HCT116 (cell line): Measurements from ENCODE around the gene CDKL5. TPM values are rescaled to one million over a fixed set of nuclear protein-coding genes. Genes with fewer than 3 reads are reported as not detected.

ENCODE experiments used
- ATAC-seq: fragments of 200-7000 bp; cut with Tn5 transposase; 2 replicates; pipeline ENCODE4 v1.9.1; 2020; ENCODE audit warnings: mild to moderate bottlenecking, moderate library complexity
- BruUV-seq: library from RNA; stranded (reverse); fragments of 400-500 nt; replicated peaks from 2 replicates; lab custom pipeline; 2021; lab: Mats Ljungman, UMichigan
- CTCF ChIA-PET: fragments of 300-600 bp; sonication (Branson Sonifier 250); formaldehyde crosslinking; loops from one replicate; lab custom pipeline; 2021; ENCODE audit warnings: antibody characterized with exemption; lab: Charles Lee
- POLR2A ChIA-PET: fragments of 300-600, 350-600 bp; sonication (Branson Sonifier 250); formaldehyde crosslinking; loops from one replicate; lab custom pipeline; 2021; ENCODE audit warnings: antibody characterized with exemption; lab: Charles Lee
- RAD21 ChIA-PET, 2 experiments: fragments of 300-600 bp; sonication (Branson Sonifier 250); formaldehyde crosslinking; loops; one replicate each; lab custom pipeline; 2023; ENCODE audit warnings: low total read pairs in 2 of 2; ENCODE audit not compliant: uncharacterized antibody in 2 of 2, unreplicated experiment in 2 of 2, low non-redundant PET in 1 of 2; lab: Charles Lee
- DNase-seq: peaks from one replicate; pipeline ENCODE4 v3.0.0-alpha.2; 2010; ENCODE audit warnings: low read depth, low spot score
- H2AFZ ChIP-seq: fragments of 200-600 bp; shearing (Covaris generic), sonication (generic); 2 replicates; pipeline ENCODE4 v1.6.1; 2017; ENCODE audit warnings: low read depth, mixed run types, mixed read lengths, antibody characterized with exemption, low read length; ENCODE audit not compliant: poor library complexity, severe bottlenecking
- H3K27ac ChIP-seq: 2 replicates; pipeline ENCODE4 v1.5.1; 2012; ENCODE audit warnings: low read depth, low read length
- H3K27me3 ChIP-seq: fragments of 200-600 bp; sonication (generic); 2 replicates; pipeline ENCODE4 v1.6.1; 2016; ENCODE audit warnings: mixed run types, low read length, mixed read lengths; ENCODE audit not compliant: insufficient read depth
- H3K36me3 ChIP-seq, 2 experiments: fragments of 200-500 bp in 1 of 2; fragments of 200-600 bp in 1 of 2; sonication (Bioruptor generic) in 1 of 2; sonication (generic) in 1 of 2; 2 replicates each; pipeline versions ENCODE4 v1.5.1 to v1.6.1; 2014 to 2016; ENCODE audit warnings: low read length in 2 of 2, inconsistent platforms in 1 of 2, mixed read lengths in 1 of 2, mixed run types in 1 of 2; ENCODE audit not compliant: insufficient read depth in 2 of 2, control insufficient read depth in 1 of 2
- H3K4me1 ChIP-seq, 2 experiments: fragments of 200-600 bp in 1 of 2; sonication (generic) in 1 of 2; 2 replicates each; pipeline versions ENCODE4 v1.5.1 to v1.6.1; 2012 to 2017; ENCODE audit warnings: low read length in 2 of 2, inconsistent platforms in 1 of 2, mild to moderate bottlenecking in 1 of 2, mixed read lengths in 1 of 2, mixed run types in 1 of 2, moderate library complexity in 1 of 2; ENCODE audit not compliant: insufficient read depth in 2 of 2, control insufficient read depth in 1 of 2
- H3K4me2 ChIP-seq: fragments of 200-600 bp; sonication (generic); 2 replicates; pipeline ENCODE4 v1.6.1; 2017; ENCODE audit warnings: mixed run types, low read length, mixed read lengths
- H3K4me3 ChIP-seq, 2 experiments: fragments of 200-600 bp in 1 of 2; sonication (generic) in 1 of 2; replicated peaks in 1 of 2; 2 replicates each; pipeline ENCODE4 v1.5.1; 2011 to 2016; ENCODE audit warnings: low read length in 2 of 2, control low read depth in 1 of 2, low read depth in 1 of 2, mild to moderate bottlenecking in 1 of 2, mixed read lengths in 1 of 2, mixed run types in 1 of 2
- H3K79me2 ChIP-seq: fragments of 200-600 bp; sonication (generic); 2 replicates; pipeline ENCODE4 v1.6.1; 2017; ENCODE audit warnings: mild to moderate bottlenecking, mixed run types, low read length, moderate library complexity, mixed read lengths; ENCODE audit not compliant: insufficient read depth
- H3K9ac ChIP-seq: fragments of 200-600 bp; sonication (generic); 2 replicates; pipeline ENCODE4 v1.6.1; 2016; ENCODE audit warnings: low read length, mixed read lengths
- H3K9me2 ChIP-seq: fragments of 200-600 bp; sonication (generic), shearing (Covaris generic); 2 replicates; pipeline ENCODE4 v1.6.1; 2017; ENCODE audit warnings: mixed run types, mild to moderate bottlenecking, moderate library complexity; ENCODE audit not compliant: insufficient read depth
- H3K9me3 ChIP-seq, 2 experiments: fragments of 200-500 bp in 1 of 2; fragments of 200-600 bp in 1 of 2; sonication (Bioruptor generic) in 1 of 2; sonication (generic) in 1 of 2; 2 replicates each; pipeline ENCODE4 v1.6.1; 2014 to 2017; ENCODE audit warnings: low read length in 2 of 2, mixed read lengths in 2 of 2, inconsistent platforms in 1 of 2, low read depth in 1 of 2, mild to moderate bottlenecking in 1 of 2, mixed run types in 1 of 2, moderate library complexity in 1 of 2; ENCODE audit not compliant: control insufficient read depth in 1 of 2, insufficient read depth in 1 of 2
- H4K20me1 ChIP-seq: fragments of 200-600 bp; sonication (generic), shearing (Covaris generic); 2 replicates; pipeline ENCODE4 v1.6.1; 2017; ENCODE audit warnings: mixed run types, mild to moderate bottlenecking, moderate library complexity; ENCODE audit not compliant: insufficient read depth
- ATF3 ChIP-seq: IDR thresholded peaks from 2 replicates; pipeline ENCODE4 v1.6.1; 2012
- CBX3 ChIP-seq: IDR thresholded peaks from 2 replicates; pipeline ENCODE4 v1.6.1; 2012; ENCODE audit warnings: low read depth
- CEBPB ChIP-seq: IDR thresholded peaks from 2 replicates; pipeline ENCODE4 v1.6.1; 2012; ENCODE audit warnings: low read depth
- EGR1 ChIP-seq: IDR thresholded peaks from 2 replicates; pipeline ENCODE4 v1.6.1; 2012; ENCODE audit warnings: low read depth
- ELF1 ChIP-seq: IDR thresholded peaks from 2 replicates; pipeline ENCODE4 v1.6.1; 2012; ENCODE audit warnings: low read depth, borderline replicate concordance
- EZH2 ChIP-seq: fragments of 200-600 bp; sonication (generic); IDR thresholded peaks from 2 replicates; pipeline ENCODE4 v1.6.1; 2017; ENCODE audit warnings: antibody characterized with exemption, mixed run types
- JUND ChIP-seq: IDR thresholded peaks from 2 replicates; pipeline ENCODE4 v1.6.1; 2012
- MAX ChIP-seq: IDR thresholded peaks from 2 replicates; pipeline ENCODE4 v1.6.1; 2012
- POLR2A ChIP-seq: IDR thresholded peaks from 2 replicates; pipeline ENCODE4 v1.7.0; 2011; ENCODE audit warnings: borderline replicate concordance; ENCODE audit not compliant: insufficient read depth, insufficient read length; ENCODE audit errors: extremely low read depth
- REST ChIP-seq: IDR thresholded peaks from 2 replicates; pipeline ENCODE4 v1.6.1; 2012; ENCODE audit warnings: low read depth
- SP1 ChIP-seq: IDR thresholded peaks from 2 replicates; pipeline ENCODE4 v1.6.1; 2012; ENCODE audit warnings: low read depth
- SRF ChIP-seq: IDR thresholded peaks from 2 replicates; pipeline ENCODE4 v1.6.1; 2012; ENCODE audit warnings: low read depth
- TCF7L2 ChIP-seq: IDR thresholded peaks from 2 replicates; pipeline ENCODE4 v1.7.0; 2011; ENCODE audit warnings: borderline replicate concordance, inconsistent platforms; ENCODE audit not compliant: insufficient read depth, insufficient read length; ENCODE audit errors: extremely low read depth
- YY1 ChIP-seq: IDR thresholded peaks from 2 replicates; pipeline ENCODE4 v1.6.1; 2011; ENCODE audit warnings: low read length, low read depth, moderate library complexity, mild to moderate bottlenecking; ENCODE audit not compliant: insufficient replicate concordance; ENCODE audit errors: extremely low read depth
- ZFX ChIP-seq: fragments of 450-650 bp; IDR thresholded peaks from 2 replicates; pipeline ENCODE4 v1.6.1; 2017
- intact Hi-C: fragments of 100-400 bp; cut with micrococcal nuclease; formaldehyde crosslinking; loops from 2 replicates; pipeline ENCODE4 v1.10.0; 2022
- total RNA-seq: library from RNA; stranded (reverse); gene quantifications from one replicate; pipeline ENCODE4 v1.2.1, GENCODE V29; 2021; ENCODE audit not compliant: unreplicated experiment
- TF ChIP-seq, protein P1 (sequence below), 3 experiments: fragments of 200-600 bp in 1 of 3; sonication (generic) in 1 of 3; IDR thresholded peaks in 2 of 3; conservative IDR thresholded peaks in 1 of 3; 2 replicates each; pipeline ENCODE4 v1.5.1; 2012 to 2017; ENCODE audit warnings: low read depth in 2 of 3, low read length in 2 of 3, antibody characterized with exemption in 1 of 3, borderline replicate concordance in 1 of 3, control low read depth in 1 of 3, mild to moderate bottlenecking in 1 of 3, mixed read lengths in 1 of 3, mixed run types in 1 of 3, moderate library complexity in 1 of 3; ENCODE audit not compliant: insufficient read depth in 1 of 3

Gene CDKL5
- total RNA-seq, 1 experiment from 2014 or later = 2.5 TPM

DNA sequence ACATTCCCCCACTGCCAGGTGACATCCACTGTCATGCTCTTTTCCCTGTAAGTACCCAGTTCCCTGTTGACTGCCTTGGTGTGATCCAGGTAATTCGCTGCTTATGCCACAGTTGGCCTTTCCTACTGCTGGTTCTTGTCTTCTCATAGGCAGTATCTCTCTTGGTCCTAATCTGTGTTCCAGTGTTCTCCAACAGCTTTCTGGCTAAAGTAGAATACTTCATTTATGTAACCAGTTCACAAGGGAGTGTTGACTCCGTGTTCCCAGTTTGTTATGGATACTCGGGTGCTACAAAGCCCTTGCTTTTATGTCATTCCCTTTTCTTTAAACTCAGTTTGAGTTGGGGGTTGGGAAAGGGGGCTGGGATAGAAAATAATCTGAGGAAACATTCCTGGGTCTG, 148.1 kb downstream of the CDKL5 start:
- no peak overlapping the region for H3K27ac ChIP-seq
- intact Hi-C loops = no loop called here
- no peak for TF ChIP-seq CEBPB
- TF ChIP-seq SRF = no peak
- TF ChIP-seq SP1 = no peak
- TF ChIP-seq CBX3 = no peak
- TF ChIP-seq ZFX = no peak
- TF ChIP-seq, protein P1, sequence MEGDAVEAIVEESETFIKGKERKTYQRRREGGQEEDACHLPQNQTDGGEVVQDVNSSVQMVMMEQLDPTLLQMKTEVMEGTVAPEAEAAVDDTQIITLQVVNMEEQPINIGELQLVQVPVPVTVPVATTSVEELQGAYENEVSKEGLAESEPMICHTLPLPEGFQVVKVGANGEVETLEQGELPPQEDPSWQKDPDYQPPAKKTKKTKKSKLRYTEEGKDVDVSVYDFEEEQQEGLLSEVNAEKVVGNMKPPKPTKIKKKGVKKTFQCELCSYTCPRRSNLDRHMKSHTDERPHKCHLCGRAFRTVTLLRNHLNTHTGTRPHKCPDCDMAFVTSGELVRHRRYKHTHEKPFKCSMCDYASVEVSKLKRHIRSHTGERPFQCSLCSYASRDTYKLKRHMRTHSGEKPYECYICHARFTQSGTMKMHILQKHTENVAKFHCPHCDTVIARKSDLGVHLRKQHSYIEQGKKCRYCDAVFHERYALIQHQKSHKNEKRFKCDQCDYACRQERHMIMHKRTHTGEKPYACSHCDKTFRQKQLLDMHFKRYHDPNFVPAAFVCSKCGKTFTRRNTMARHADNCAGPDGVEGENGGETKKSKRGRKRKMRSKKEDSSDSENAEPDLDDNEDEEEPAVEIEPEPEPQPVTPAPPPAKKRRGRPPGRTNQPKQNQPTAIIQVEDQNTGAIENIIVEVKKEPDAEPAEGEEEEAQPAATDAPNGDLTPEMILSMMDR (IDR thresholded peaks at IDR 0.05 in 2 of 3, conservative IDR thresholded peaks at IDR 0.05 in 1 of 3; ENCODE audit: borderline replicate concordance in 1 of 3, insufficient read depth in 1 of 3, low read depth in 2 of 3, low read length in 2 of 3) = no peak
- TF ChIP-seq EZH2 = no peak
- no peak for TF ChIP-seq TCF7L2
- TF ChIP-seq ELF1 = no peak
- TF ChIP-seq REST = no peak
- no peak for TF ChIP-seq POLR2A
- no peak for TF ChIP-seq YY1
- TF ChIP-seq JUND = no peak
- TF ChIP-seq ATF3 = no peak
- TF ChIP-seq MAX = no peak
- TF ChIP-seq EGR1 = no peak
- CTCF ChIA-PET = no interaction called here
- H3K9me2 ChIP-seq = no peaks in the 10 kb centered on the region
- RAD21 ChIA-PET = no interaction called here
- H3K79me2 ChIP-seq = no peaks in the 10 kb centered on the region
- H3K36me3 ChIP-seq = no peaks in the 10 kb centered on the region
- no peaks in the 10 kb centered on the region for H3K9me3 ChIP-seq
- H4K20me1 ChIP-seq = no peaks in the 10 kb centered on the region
- peaks cover 2 to 4% of the 10 kb centered on the region in 2 experiments; a peak in 3 of 4 replicates for H3K4me1 ChIP-seq
- no peak overlapping the region for H3K4me2 ChIP-seq
- no peaks in the 10 kb centered on the region for H3K27me3 ChIP-seq
- DNase-seq = no peak
- ATAC-seq = no peak
- POLR2A ChIA-PET = no interaction called here
- no peak overlapping the region for H3K4me3 ChIP-seq
- H3K9ac ChIP-seq = no peak overlapping the region
- no TSS peak for BruUV-seq
- H2AFZ ChIP-seq = no peak overlapping the region
